Mesothelial cell of epicardium (in vitro differentiated cells): ENCODE data around the gene IGF1R. TPM values are rescaled to one million over a fixed set of nuclear protein-coding genes. Genes with fewer than 3 reads are reported as not detected.

Experiments used
- DNase-seq, 2 experiments: peaks; one replicate each; pipeline ENCODE4 v3.0.0; 2021; ENCODE audit warnings: low spot score in 2 of 2; ENCODE audit not compliant: unreplicated experiment in 2 of 2
- H3K27ac Mint-ChIP-seq: 2 replicates; pipeline ENCODE4 v1.8.0; 2021; ENCODE audit warnings: mixed read lengths
- H3K27me3 Mint-ChIP-seq: 2 replicates; pipeline ENCODE4 v1.8.0; 2021; ENCODE audit warnings: low read depth, mixed read lengths
- H3K36me3 Mint-ChIP-seq: 2 replicates; pipeline ENCODE4 v1.8.0; 2021; ENCODE audit warnings: mixed read lengths
- H3K4me1 Mint-ChIP-seq: 2 replicates; pipeline ENCODE4 v1.8.0; 2021; ENCODE audit warnings: mixed read lengths
- H3K4me3 Mint-ChIP-seq: 2 replicates; pipeline ENCODE4 v1.8.0; 2021; ENCODE audit warnings: mild to moderate bottlenecking, moderate library complexity, mixed read lengths
- H3K9me3 Mint-ChIP-seq: 2 replicates; pipeline ENCODE4 v1.8.0; 2021; ENCODE audit warnings: mixed read lengths
- total RNA-seq: library from RNA; stranded (reverse); gene quantifications from 3 replicates; pipeline ENCODE4 v1.2.1, GENCODE V29; 2021
- TF ChIP-seq, protein P1 (sequence below): fragments of 200-600 bp; sonication (generic); IDR thresholded peaks from one replicate; pipeline ENCODE4 v1.5.0; 2021; ENCODE audit warnings: antibody characterized with exemption; ENCODE audit not compliant: unreplicated experiment

IGF1R gene
- total RNA-seq, 1 donor from 2014 or later: 113 TPM

DNA sequence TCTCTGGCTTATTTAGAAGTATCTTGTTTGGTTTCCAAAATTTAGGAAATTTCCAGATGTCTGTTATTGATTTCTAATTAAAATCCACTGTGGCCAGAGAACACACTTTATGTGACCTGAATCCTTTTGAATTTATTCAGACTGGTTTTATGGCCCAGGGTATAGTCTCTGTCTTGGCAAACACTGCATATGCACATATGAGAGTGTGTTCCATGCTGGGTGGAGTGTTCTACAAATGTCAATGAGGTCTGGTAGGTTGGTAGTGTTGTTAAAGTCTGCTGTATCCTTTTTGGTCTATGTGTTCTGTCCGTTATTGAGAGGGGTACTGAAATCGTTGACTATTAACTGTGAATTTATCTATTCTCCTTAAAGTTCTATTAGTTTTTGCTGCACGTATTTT is 329.1 kb downstream of the IGF1R start:
- Mint-ChIP-seq H3K4me3 (no peak overlapping the region), H3K4me1 (peaks cover 8% of the 10 kb centered on the region), H3K27ac (no peak overlapping the region), H3K9me3 (peaks cover 12% of the 10 kb centered on the region), H3K27me3 (no peaks in the 10 kb centered on the region), H3K36me3 (no peaks in the 10 kb centered on the region)
- no peak for DNase-seq
- TF ChIP-seq, protein P1, sequence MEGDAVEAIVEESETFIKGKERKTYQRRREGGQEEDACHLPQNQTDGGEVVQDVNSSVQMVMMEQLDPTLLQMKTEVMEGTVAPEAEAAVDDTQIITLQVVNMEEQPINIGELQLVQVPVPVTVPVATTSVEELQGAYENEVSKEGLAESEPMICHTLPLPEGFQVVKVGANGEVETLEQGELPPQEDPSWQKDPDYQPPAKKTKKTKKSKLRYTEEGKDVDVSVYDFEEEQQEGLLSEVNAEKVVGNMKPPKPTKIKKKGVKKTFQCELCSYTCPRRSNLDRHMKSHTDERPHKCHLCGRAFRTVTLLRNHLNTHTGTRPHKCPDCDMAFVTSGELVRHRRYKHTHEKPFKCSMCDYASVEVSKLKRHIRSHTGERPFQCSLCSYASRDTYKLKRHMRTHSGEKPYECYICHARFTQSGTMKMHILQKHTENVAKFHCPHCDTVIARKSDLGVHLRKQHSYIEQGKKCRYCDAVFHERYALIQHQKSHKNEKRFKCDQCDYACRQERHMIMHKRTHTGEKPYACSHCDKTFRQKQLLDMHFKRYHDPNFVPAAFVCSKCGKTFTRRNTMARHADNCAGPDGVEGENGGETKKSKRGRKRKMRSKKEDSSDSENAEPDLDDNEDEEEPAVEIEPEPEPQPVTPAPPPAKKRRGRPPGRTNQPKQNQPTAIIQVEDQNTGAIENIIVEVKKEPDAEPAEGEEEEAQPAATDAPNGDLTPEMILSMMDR: no peak

DNA sequence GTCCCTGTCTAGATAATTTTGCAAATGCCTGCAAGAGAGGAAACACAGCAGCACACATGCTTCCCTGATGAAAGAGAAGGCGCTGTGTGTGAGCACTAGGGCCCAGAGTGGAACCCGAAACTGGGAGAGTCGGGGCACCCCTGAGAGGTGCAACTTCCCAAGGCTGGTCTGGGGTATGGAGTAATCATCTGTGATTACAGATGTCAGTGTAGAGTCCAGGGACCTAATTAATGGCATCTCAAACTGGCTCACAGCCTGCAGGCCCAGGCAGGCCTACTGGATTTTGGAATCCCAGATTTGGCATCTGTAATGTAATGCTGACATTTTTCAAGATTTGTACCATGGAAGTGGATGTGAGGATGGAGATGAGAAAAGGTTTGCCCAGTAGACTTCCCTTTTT is 329.8 kb downstream of the IGF1R start:
- no peak overlapping the region for H3K4me3 Mint-ChIP-seq
- TF ChIP-seq, protein P1: no peak
- no peak for DNase-seq
- H3K4me1 Mint-ChIP-seq: peaks cover 8% of the 10 kb centered on the region
- H3K36me3 Mint-ChIP-seq: no peaks in the 10 kb centered on the region
- H3K27ac Mint-ChIP-seq: peak overlapping the region; percentile 51
- peaks cover 12% of the 10 kb centered on the region for H3K9me3 Mint-ChIP-seq
- H3K27me3 Mint-ChIP-seq: no peaks in the 10 kb centered on the region

DNA sequence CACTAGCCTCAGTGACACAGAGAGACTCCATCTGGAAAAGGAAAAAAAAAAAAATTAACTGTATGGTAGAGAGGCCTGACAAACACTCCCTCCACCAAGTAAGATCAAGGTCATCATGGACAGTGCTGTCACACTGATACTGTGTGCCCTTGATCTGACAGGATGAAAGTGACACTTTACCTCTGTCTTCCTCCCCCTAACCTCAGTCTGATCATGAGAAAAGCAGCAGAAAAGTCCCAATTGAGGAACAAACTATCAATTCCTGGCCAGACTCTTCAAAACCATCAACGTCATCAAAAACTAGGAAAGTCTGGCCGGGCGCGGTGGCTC is 332.5 kb downstream of the IGF1R start:
- TF ChIP-seq, protein P1: no peak
- no peak for DNase-seq
- Mint-ChIP-seq H3K27ac (no peak overlapping the region), H3K36me3 (no peaks in the 10 kb centered on the region), H3K4me1 (peaks cover 8% of the 10 kb centered on the region), H3K9me3 (peaks cover 13% of the 10 kb centered on the region), H3K27me3 (no peaks in the 10 kb centered on the region), H3K4me3 (no peak overlapping the region)

DNA sequence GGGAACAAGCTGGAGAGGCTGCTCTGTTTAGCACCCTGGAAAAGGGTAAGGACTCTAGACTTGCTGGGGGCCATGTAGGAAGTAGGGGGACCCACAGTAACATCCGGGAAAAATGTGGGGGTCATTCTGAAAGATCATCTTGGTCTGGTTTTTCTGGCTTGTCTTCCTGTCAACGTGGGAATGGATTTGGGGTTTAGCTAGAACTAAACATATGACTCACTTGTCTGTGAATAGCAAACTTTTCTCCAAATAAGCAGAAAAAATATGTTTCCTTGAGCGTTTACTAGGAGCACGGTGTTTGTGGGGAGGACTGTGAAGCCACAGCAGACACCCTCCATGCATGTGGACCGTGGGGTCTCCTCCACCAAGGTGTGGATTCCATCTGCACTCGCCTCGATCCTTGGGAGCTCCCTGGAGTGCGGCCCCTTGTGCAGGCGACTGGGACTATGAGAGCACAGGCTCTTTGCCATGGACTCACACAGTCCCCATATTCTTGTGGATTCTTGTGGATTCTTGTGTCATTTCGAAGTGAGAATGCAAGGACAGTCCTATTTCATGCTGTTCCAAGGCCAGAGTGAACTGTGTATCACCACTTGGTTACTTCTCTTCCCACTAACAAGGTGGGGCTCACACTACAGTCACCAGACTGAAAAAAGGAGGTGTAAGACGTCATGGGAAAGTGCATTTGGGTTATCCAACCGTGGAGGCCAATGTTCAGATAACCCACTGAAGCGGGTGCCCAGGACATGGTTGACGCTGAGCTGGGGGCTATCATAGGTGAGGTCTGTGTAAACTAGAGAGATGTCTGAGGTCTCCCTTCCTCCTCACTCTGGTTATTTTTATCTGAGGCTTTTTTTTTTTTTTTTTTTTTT is 333.7 kb downstream of the IGF1R start:
- H3K27ac Mint-ChIP-seq: no peak overlapping the region
- H3K4me1 Mint-ChIP-seq: peaks cover 8% of the 10 kb centered on the region
- peaks cover 19% of the 10 kb centered on the region for H3K9me3 Mint-ChIP-seq
- DNase-seq: no peak
- TF ChIP-seq, protein P1: no peak
- no peaks in the 10 kb centered on the region for H3K36me3 Mint-ChIP-seq
- H3K27me3 Mint-ChIP-seq: no peaks in the 10 kb centered on the region
- no peak overlapping the region for H3K4me3 Mint-ChIP-seq

DNA sequence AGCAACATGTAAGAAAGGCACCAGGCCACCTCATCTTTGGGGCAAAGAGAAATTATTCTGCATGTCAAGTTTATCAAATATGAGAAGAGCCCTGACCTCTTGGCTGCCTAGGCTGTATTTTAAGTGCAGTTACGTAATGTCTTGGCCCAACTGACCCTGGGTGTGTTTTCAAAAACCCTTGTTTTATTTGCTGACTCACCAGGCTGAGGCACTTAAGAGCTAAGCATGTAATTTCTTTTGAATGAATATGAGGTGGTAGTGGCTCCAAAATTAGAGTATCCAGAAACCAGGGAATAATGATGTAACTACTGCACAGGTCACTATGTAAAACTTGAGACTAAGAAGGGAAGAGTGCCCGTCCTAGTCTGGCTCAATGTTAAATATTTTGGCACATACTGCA is 335.0 kb downstream of the IGF1R start:
- peaks cover 8% of the 10 kb centered on the region for H3K4me1 Mint-ChIP-seq
- H3K9me3 Mint-ChIP-seq: peaks cover 12% of the 10 kb centered on the region
- no peak overlapping the region for H3K27ac Mint-ChIP-seq
- H3K36me3 Mint-ChIP-seq: no peaks in the 10 kb centered on the region
- DNase-seq: no peak
- TF ChIP-seq, protein P1: no peak
- H3K27me3 Mint-ChIP-seq: no peaks in the 10 kb centered on the region
- no peak overlapping the region for H3K4me3 Mint-ChIP-seq
